Gastroesophageal sphincter (tissue), 3 donors: ENCODE measurements around the gene DDX10.

ENCODE experiments used
- CTCF ChIP-seq, 4 experiments: fragments of 200-600 bp in 2 of 4; fragments of 450-650 bp in 2 of 4; sonication (generic) in 1 of 4; IDR thresholded peaks; one replicate each; pipeline ENCODE4 v1.5.1; 2017 to 2019; ENCODE audit warnings: antibody characterized with exemption in 4 of 4, mild to moderate bottlenecking in 2 of 4, moderate library complexity in 2 of 4
- EP300 ChIP-seq: sonication (generic); formaldehyde crosslinking; IDR thresholded peaks from one replicate; pipeline ENCODE4 v1.6.1; 2017; ENCODE audit warnings: antibody characterized with exemption, mild to moderate bottlenecking
- POLR2A ChIP-seq, 2 donors: fragments of 450-650 bp; IDR thresholded peaks; one replicate each; pipeline ENCODE4 v1.6.1; 2017; ENCODE audit warnings: antibody characterized with exemption in 2 of 2, mild to moderate bottlenecking in 2 of 2, moderate library complexity in 1 of 2
- POLR2AphosphoS5 ChIP-seq: sonication (generic); formaldehyde crosslinking; IDR thresholded peaks from one replicate; pipeline ENCODE4 v1.6.1; 2017; ENCODE audit warnings: antibody characterized with exemption

- TF ChIP-seq CTCF (IDR thresholded peaks at IDR 0.05) (no peak), POLR2A (IDR thresholded peaks at IDR 0.05) (no peak), POLR2AphosphoS5 (no peak), EP300 (no peak)
Measured at GRCh38 chr11:108890482-108891105, 225.7 kb downstream of the DDX10 start.
